Measurements from ENCODE around the gene NTM. TPM values are rescaled to one million over a fixed set of nuclear protein-coding genes. Genes with fewer than 3 reads are reported as not detected.

The NTM gene
- total RNA-seq, 2 donors from 2014 or later = 0.26 to 3.6 TPM

DNA sequence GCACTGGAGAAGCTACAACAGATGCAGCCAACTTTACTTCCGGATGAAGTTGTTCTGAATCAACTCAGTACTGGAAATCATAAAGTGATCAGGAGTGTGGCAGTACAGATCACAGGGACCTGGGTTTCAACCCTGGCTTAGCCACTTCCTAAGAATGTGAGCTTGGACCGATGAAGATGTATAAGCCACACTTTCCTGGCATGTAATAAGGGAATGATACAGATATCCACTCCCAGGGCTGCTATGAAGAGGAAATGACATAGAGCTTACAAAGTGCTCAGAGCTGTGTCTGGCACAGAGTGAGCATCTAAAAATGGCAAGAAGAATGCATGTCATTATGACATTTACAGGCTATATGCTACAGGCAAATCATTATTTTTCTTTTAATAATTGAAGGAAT is 378.7 kb downstream of the NTM start:
- 66 to 74% methylated on average over 2 of the region's 2 CpGs for WGBS, 2 donors
- no peaks in the 10 kb centered on the region for H3K27me3 ChIP-seq
- intact Hi-C loops (cut with DNase I) = no loop called here
- no peak overlapping the region for H3K4me3 ChIP-seq
- no peak for ATAC-seq
- no peak for DNase-seq
- TF ChIP-seq, protein P1, sequence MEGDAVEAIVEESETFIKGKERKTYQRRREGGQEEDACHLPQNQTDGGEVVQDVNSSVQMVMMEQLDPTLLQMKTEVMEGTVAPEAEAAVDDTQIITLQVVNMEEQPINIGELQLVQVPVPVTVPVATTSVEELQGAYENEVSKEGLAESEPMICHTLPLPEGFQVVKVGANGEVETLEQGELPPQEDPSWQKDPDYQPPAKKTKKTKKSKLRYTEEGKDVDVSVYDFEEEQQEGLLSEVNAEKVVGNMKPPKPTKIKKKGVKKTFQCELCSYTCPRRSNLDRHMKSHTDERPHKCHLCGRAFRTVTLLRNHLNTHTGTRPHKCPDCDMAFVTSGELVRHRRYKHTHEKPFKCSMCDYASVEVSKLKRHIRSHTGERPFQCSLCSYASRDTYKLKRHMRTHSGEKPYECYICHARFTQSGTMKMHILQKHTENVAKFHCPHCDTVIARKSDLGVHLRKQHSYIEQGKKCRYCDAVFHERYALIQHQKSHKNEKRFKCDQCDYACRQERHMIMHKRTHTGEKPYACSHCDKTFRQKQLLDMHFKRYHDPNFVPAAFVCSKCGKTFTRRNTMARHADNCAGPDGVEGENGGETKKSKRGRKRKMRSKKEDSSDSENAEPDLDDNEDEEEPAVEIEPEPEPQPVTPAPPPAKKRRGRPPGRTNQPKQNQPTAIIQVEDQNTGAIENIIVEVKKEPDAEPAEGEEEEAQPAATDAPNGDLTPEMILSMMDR (IDR thresholded peaks at IDR 0.05) = no peak
- TF ChIP-seq POLR2A (IDR thresholded peaks at IDR 0.05) = no peak
- H3K9me3 ChIP-seq = no peaks in the 10 kb centered on the region
- no peak overlapping the region for H3K27ac ChIP-seq
- H3K4me1 ChIP-seq = no peaks in the 10 kb centered on the region
- H3K36me3 ChIP-seq (replicated peaks in 1 of 2; ENCODE audit: insufficient read depth in 1 of 2, low read depth in 2 of 2) = no peaks in the 10 kb centered on the region

DNA sequence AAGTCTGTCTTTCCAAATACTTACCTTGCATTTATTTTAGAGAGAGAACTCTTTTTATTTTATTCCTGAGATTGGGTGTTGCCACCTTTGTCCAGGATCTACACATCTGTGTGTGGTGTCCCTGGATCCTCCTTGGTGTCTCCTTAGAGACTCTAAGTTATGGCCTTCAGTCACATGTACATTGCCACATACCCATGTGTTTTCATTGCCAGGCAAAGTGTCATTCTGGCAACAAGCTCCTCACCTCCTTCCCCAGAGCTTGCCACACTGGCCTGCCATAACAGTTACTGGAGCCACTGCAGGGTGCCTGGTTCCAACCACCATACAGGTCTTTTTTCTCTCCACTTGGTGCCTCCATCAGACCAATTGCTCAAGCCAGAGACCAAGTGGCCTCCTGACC is 379.7 kb downstream of the NTM start:
- no peak for TF ChIP-seq POLR2A (IDR thresholded peaks at IDR 0.05)
- TF ChIP-seq, protein P1 (IDR thresholded peaks at IDR 0.05) = no peak
- no peaks in the 10 kb centered on the region for H3K27me3 ChIP-seq
- no peaks in the 10 kb centered on the region for H3K36me3 ChIP-seq (replicated peaks in 1 of 2; ENCODE audit: insufficient read depth in 1 of 2, low read depth in 2 of 2)
- ATAC-seq (no peak), DNase-seq (no peak)
- no peaks in the 10 kb centered on the region for H3K9me3 ChIP-seq
- intact Hi-C loops (cut with DNase I) = no loop called here
- H3K27ac ChIP-seq = no peak overlapping the region
- H3K4me1 ChIP-seq = no peaks in the 10 kb centered on the region
- no peak overlapping the region for H3K4me3 ChIP-seq

DNA sequence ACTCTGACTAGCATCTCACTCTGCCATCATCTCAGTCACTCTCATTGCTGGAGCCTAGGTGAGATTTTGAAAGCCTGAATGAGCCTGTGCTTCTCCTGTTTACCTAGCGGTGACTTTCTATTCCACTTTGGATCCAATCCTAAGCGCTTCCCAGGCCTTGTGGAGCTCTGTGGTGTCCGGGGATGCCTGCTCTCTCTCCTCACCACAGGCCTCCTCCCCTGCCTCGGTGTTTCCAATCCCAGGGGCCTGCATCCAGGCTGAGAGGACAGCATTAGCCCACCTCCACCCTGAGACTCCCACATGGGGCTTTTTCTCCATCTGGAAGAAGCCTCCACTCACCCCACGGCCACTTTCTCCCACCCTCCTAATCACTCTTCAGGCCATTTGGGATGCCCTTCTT is 380.3 kb downstream of the NTM start:
- Histone ChIP-seq H3K4me1 (no peaks in the 10 kb centered on the region), H3K36me3 (replicated peaks in 1 of 2; ENCODE audit: insufficient read depth in 1 of 2, low read depth in 2 of 2) (no peaks in the 10 kb centered on the region), H3K27me3 (no peaks in the 10 kb centered on the region), H3K9me3 (no peaks in the 10 kb centered on the region), H3K4me3 (no peak overlapping the region), H3K27ac (no peak overlapping the region)
- DNase-seq (no peak), ATAC-seq (no peak)
- intact Hi-C loops (cut with DNase I) = no loop called here
- TF ChIP-seq, protein P1 (IDR thresholded peaks at IDR 0.05) = no peak
- TF ChIP-seq POLR2A (IDR thresholded peaks at IDR 0.05) = no peak
- WGBS, 2 donors = 80 to 85% methylated on average over 5 of the region's 5 CpGs

DNA sequence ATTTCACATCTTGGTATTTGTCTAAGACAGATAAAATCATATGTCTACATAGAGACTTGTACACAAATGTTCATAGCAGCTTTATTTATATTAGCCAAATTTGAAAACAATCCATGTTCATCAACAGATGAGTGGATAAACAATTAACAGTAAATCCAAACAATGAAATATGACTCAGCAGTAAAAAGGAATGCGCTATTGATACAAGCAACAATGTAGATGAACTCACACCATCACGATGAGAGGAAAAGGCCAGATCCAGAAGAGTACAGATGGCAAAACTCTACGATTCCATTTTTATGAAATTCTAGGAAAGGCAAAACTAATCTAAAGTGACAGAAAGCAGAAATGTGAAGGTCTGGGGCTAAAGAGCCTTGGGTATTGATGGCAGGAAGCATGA is 384.3 kb downstream of the NTM start:
- no peak for TF ChIP-seq POLR2A (IDR thresholded peaks at IDR 0.05)
- TF ChIP-seq, protein P1 (IDR thresholded peaks at IDR 0.05) = no peak

DNA sequence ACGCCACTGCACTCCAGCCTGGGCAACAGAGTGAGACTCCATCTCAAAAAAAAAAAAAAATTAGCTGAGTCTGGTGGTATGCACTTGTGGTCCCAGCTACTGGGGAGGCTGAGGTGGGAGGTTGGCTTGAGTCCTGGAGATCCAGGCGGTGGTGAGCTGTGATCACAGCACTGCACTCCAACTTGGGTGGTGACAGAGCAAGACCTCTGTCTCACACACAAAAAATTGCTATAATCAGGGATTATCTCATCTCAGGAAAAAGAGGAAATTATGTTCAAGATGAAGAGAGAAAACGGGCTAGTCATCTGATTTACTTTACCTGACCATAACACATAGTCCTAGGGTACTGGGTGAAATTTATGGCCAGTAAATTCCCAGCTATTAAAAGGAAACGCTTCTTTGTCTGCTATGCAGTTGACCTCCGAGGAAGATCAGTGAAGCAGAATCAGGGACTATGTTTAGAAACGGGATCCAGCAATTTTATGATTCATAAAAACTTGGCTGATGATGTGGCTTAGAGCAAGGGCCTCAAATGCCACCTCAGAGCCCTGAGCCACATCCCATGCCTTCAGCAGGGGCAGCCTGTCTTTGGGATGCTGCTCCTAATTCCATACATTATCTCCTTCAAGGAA is 386.2 kb downstream of the NTM start:
- H3K4me1 ChIP-seq = no peaks in the 10 kb centered on the region

More for the DNA sequence above, 384.3 kb downstream of the NTM start:
- 65 to 75% methylated on average over 3 of the region's 3 CpGs for WGBS, 2 donors
- Histone ChIP-seq H3K36me3 (replicated peaks in 1 of 2; ENCODE audit: insufficient read depth in 1 of 2, low read depth in 2 of 2) (no peaks in the 10 kb centered on the region), H3K27ac (no peak overlapping the region), H3K9me3 (no peaks in the 10 kb centered on the region), H3K4me1 (no peaks in the 10 kb centered on the region), H3K27me3 (no peaks in the 10 kb centered on the region), H3K4me3 (no peak overlapping the region)
- no peak for ATAC-seq
- intact Hi-C loops (cut with DNase I) = no loop called here
- DNase-seq = no peak

More for the DNA sequence above, 386.2 kb downstream of the NTM start:
- no peak for DNase-seq
- no peak overlapping the region for H3K4me3 ChIP-seq
- H3K9me3 ChIP-seq = no peaks in the 10 kb centered on the region
- H3K27ac ChIP-seq = no peak overlapping the region
- no peak for TF ChIP-seq POLR2A (IDR thresholded peaks at IDR 0.05)
- TF ChIP-seq, protein P1 (IDR thresholded peaks at IDR 0.05) = no peak
- intact Hi-C loops (cut with DNase I) = no loop called here
- no peaks in the 10 kb centered on the region for H3K27me3 ChIP-seq
- no peak for ATAC-seq
- H3K36me3 ChIP-seq (replicated peaks in 1 of 2; ENCODE audit: insufficient read depth in 1 of 2, low read depth in 2 of 2) = no peaks in the 10 kb centered on the region
- 46 to 60% methylated on average over 6 of the region's 6 CpGs for WGBS, 2 donors
